ENCODE results near the gene YPEL2. TPM values are rescaled to one million over a fixed set of nuclear protein-coding genes. Genes with fewer than 3 reads are reported as not detected.

YPEL2 gene
- total RNA-seq, 1 experiment from 2014 or later = 0.98 TPM

- no peaks in the 10 kb centered on the region for H3K79me2 ChIP-seq (ENCODE audit: insufficient read depth, low read length)
- no peak overlapping the region for H3K9ac ChIP-seq (ENCODE audit: extremely low read depth, insufficient read length, low read length)
- H3K18ac ChIP-seq (ENCODE audit: insufficient read length, low read depth, low read length) = no peak overlapping the region
- H2BK5ac ChIP-seq (ENCODE audit: insufficient read length, low read length) = no peak overlapping the region
- no peak overlapping the region for H2BK15ac ChIP-seq (ENCODE audit: low read depth, low read length)
- Mint-ChIP-seq H3K27me3 (ENCODE audit: low read depth) (no peaks in the 10 kb centered on the region), H3K4me1 (peaks cover 2 to 6% of the 10 kb centered on the region in 2 experiments), H3K27ac (no peak overlapping the region; a peak in 1 of 7 replicates), H3K9me3 (no peaks in the 10 kb centered on the region), H3K36me3 (ENCODE audit: insufficient read depth in 1 of 3, low read depth in 3 of 3) (peaks cover 0 to 5% (median 0%) of the 10 kb centered on the region in 3 experiments; a peak in 6 of 7 replicates), H3K4me3 (no peak overlapping the region)
- H4K91ac ChIP-seq (ENCODE audit: insufficient read length, low read depth, low read length) = no peak overlapping the region
- H3K4me1 ChIP-seq (ENCODE audit: insufficient read depth, low read length) = no peaks in the 10 kb centered on the region
- H3K23ac ChIP-seq (ENCODE audit: insufficient read length, low read depth, low read length) = no peak overlapping the region
- no peak overlapping the region for H2AFZ ChIP-seq (ENCODE audit: low read length)
- no peak overlapping the region for H4K8ac ChIP-seq (replicated peaks; ENCODE audit: insufficient read length, low read depth, low read length)
- H3K79me1 ChIP-seq (ENCODE audit: insufficient read depth, low read depth, low read length, poor library complexity, severe bottlenecking) = no peaks in the 10 kb centered on the region
- no peak for DNase-seq
- no CpG with 5 or more reads among the region's 1 CpG for WGBS (ENCODE audit: extremely low coverage, insufficient read length, low lambda C conversion rate)
- H3K4me2 ChIP-seq (ENCODE audit: insufficient read depth, insufficient read length, low read length) = no peak overlapping the region
- no peak overlapping the region for H2AK5ac ChIP-seq (ENCODE audit: insufficient read length, low read length)
- H2BK20ac ChIP-seq (ENCODE audit: low read depth, low read length, poor library complexity, severe bottlenecking) = no peak overlapping the region
- no peak overlapping the region for H3K56ac ChIP-seq (ENCODE audit: insufficient read length, low read depth, low read length)
- no peak for TF ChIP-seq CTCF (conservative IDR thresholded peaks at IDR 0.05)
- H3K23me2 ChIP-seq (ENCODE audit: insufficient read length, low read depth, low read length, poor library complexity, severe bottlenecking) = no peaks in the 10 kb centered on the region
- no peak overlapping the region for H3T11ph ChIP-seq (ENCODE audit: low read length)
- H3K27ac ChIP-seq (ENCODE audit: insufficient read length, low read depth, low read length) = no peak overlapping the region
- no peaks in the 10 kb centered on the region for H4K20me1 ChIP-seq (ENCODE audit: control insufficient read depth, insufficient read depth, insufficient read length)
- no peaks in the 10 kb centered on the region; the same call in 1 of the 2 replicates for H3K27me3 ChIP-seq (ENCODE audit: insufficient read depth, low read length)
- H3K9me3 ChIP-seq (ENCODE audit: control insufficient read depth, low read depth, low read length) = no peaks in the 10 kb centered on the region
- no peak overlapping the region for H3K4ac ChIP-seq (ENCODE audit: low read depth, low read length)
- H2BK12ac ChIP-seq (ENCODE audit: insufficient read length, low read depth, low read length) = no peak overlapping the region
- no peak overlapping the region for H4K5ac ChIP-seq (ENCODE audit: insufficient read length, low read depth, low read length)
- no peak overlapping the region for H2BK120ac ChIP-seq (ENCODE audit: low read depth, low read length, poor library complexity, severe bottlenecking)
- no peak overlapping the region for H3K14ac ChIP-seq (ENCODE audit: insufficient read depth, low read length)
These were observed 70.3 kb downstream of the YPEL2 start for GRCh38 chr17:59401725-59402124.
